GM12878 (cell line): ENCODE measurements around the gene GLT6D1. TPM values are rescaled to one million over a fixed set of nuclear protein-coding genes. Genes with fewer than 3 reads are reported as not detected.

ENCODE experiments used
- FOXK2 ChIP-seq: fragments of 450-650 bp; IDR thresholded peaks from 2 replicates; pipeline ENCODE4 v1.6.1; 2017; ENCODE audit warnings: mild to moderate bottlenecking, moderate library complexity
- IRF3 ChIP-seq: fragments of 450-650 bp; IDR thresholded peaks from 2 replicates; pipeline ENCODE4 v1.6.1; 2014; ENCODE audit warnings: mild to moderate bottlenecking
- NR2C1 ChIP-seq: fragments of 450-650 bp; IDR thresholded peaks from 2 replicates; pipeline ENCODE4 v1.6.1; 2017; ENCODE audit warnings: antibody characterized with exemption, mild to moderate bottlenecking, moderate library complexity
- POU2F2 ChIP-seq: IDR thresholded peaks from 3 replicates; pipeline ENCODE4 v1.6.1; 2011; ENCODE audit warnings: low read depth, mild to moderate bottlenecking, low read length, borderline replicate concordance
- SMAD5 ChIP-seq: IDR thresholded peaks from 2 replicates; pipeline ENCODE4 v1.6.1; 2016; ENCODE audit warnings: antibody characterized with exemption, low read depth
- YY1 ChIP-seq: IDR thresholded peaks from 2 replicates; pipeline ENCODE4 v1.6.1; 2011; ENCODE audit warnings: low read depth, mild to moderate bottlenecking, low read length
- ZNF592 ChIP-seq: fragments of 450-650 bp; IDR thresholded peaks from 2 replicates; pipeline ENCODE4 v1.6.1; 2017; ENCODE audit warnings: mild to moderate bottlenecking, moderate library complexity
- polyA plus RNA-seq, 11 experiments: library from polyadenylated mRNA; depleted of rRNA in 4 of 11; unstranded in 6 of 11; stranded (reverse) in 5 of 11; fragments of >200 nt; fragmentation: Nextera tagmentation in 4 of 11; fragmentation: Illumina TruSeq in 1 of 11; extraction: Ambion mirVana in 4 of 11; extraction: Trizol in 1 of 11; gene quantifications; 1 replicate in 1 of 11; 2 replicates in 10 of 11; pipeline versions ENCODE4 v1.2.1 to v1.2.3, GENCODE V29; 2011 to 2016; ENCODE audit warnings: inconsistent platforms in 2 of 11, missing spikeins in 2 of 11, low read depth in 1 of 11
- total RNA-seq, 4 experiments: library from RNA; depleted of rRNA in 3 of 4; stranded (reverse); fragments of >200 nt in 3 of 4; fragmentation: Illumina TruSeq in 1 of 4; extraction: Trizol in 1 of 4; gene quantifications; 2 replicates each; pipeline versions ENCODE4 v1.2.1 to v1.2.3, GENCODE V29; 2013 to 2021
- TF ChIP-seq, protein P1 (sequence below): fragments of 450-650 bp; conservative IDR thresholded peaks from 2 replicates; pipeline ENCODE4 v1.6.1; 2017; ENCODE audit warnings: mild to moderate bottlenecking, moderate library complexity

The GLT6D1 gene
- total and polyA plus RNA-seq, 10 of the 15 experiments (the other 5 are each of a cell fraction or from before 2014, with no cell fraction given): not detected

DNA sequence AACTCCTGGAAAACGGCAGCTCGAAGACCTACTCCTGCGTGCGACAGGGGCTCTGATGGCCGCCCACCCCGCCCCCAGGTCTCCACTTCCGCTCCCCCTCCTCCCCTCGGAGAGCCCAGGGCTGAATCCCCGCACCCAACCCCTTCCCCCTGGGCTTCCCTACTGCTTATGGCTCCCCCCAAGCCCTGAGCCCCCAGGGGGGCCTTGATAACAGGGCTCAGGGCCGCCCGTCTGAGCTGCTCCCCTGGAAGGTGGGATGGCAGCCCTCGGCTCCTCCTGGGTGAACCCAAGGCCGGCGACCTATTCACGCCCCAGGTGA lies 30.4 kb downstream of the GLT6D1 start (continued):
- TF ChIP-seq ZNF592 (no peak), NR2C1 (no peak), FOXK2 (no peak), POU2F2 (no peak), SMAD5 (no peak), IRF3 (no peak), YY1 (no peak)
- TF ChIP-seq, protein P1, sequence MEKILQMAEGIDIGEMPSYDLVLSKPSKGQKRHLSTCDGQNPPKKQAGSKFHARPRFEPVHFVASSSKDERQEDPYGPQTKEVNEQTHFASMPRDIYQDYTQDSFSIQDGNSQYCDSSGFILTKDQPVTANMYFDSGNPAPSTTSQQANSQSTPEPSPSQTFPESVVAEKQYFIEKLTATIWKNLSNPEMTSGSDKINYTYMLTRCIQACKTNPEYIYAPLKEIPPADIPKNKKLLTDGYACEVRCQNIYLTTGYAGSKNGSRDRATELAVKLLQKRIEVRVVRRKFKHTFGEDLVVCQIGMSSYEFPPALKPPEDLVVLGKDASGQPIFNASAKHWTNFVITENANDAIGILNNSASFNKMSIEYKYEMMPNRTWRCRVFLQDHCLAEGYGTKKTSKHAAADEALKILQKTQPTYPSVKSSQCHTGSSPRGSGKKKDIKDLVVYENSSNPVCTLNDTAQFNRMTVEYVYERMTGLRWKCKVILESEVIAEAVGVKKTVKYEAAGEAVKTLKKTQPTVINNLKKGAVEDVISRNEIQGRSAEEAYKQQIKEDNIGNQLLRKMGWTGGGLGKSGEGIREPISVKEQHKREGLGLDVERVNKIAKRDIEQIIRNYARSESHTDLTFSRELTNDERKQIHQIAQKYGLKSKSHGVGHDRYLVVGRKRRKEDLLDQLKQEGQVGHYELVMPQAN: no peak
